Activated CD8-positive, alpha-beta T cell treated with anti-CD3 and anti-CD28 coated beads for 36 hours (primary cell): ENCODE measurements around the gene NFATC2. TPM values are rescaled to one million over a fixed set of nuclear protein-coding genes. Genes with fewer than 3 reads are reported as not detected.

ENCODE experiments used
- ATAC-seq: fragments of 200-7000 bp; cut with Tn5 transposase; one replicate; pipeline ENCODE4 v1.10.0; 2021; ENCODE audit warnings: mild to moderate bottlenecking, moderate library complexity
- CTCF ChIA-PET: fragments of 350-600 bp; sonication (Branson Sonifier 250); formaldehyde crosslinking; loops from one replicate; lab custom pipeline; 2021; ENCODE audit warnings: antibody characterized with exemption; lab: Charles Lee
- POLR2A ChIA-PET: fragments of 350-600 bp; sonication (Branson Sonifier 250); formaldehyde crosslinking; loops from one replicate; lab custom pipeline; 2021; ENCODE audit warnings: antibody characterized with exemption; lab: Charles Lee
- DNase-seq: peaks from one replicate; pipeline ENCODE4 v3.0.0-alpha.2; 2020
- H3K27ac Mint-ChIP-seq: one replicate; pipeline ENCODE4 v1.8.0; 2021; ENCODE audit warnings: mild to moderate bottlenecking, mixed read lengths
- H3K27me3 Mint-ChIP-seq: one replicate; pipeline ENCODE4 v1.8.0; 2021; ENCODE audit warnings: mixed read lengths
- H3K36me3 Mint-ChIP-seq: one replicate; pipeline ENCODE4 v1.8.0; 2021; ENCODE audit warnings: low read depth, mixed read lengths
- H3K4me1 Mint-ChIP-seq: one replicate; pipeline ENCODE4 v1.8.0; 2021; ENCODE audit warnings: low read depth, mixed read lengths
- H3K4me3 Mint-ChIP-seq: one replicate; pipeline ENCODE4 v1.8.0; 2021; ENCODE audit warnings: mild to moderate bottlenecking, moderate library complexity, mixed read lengths
- H3K9me3 Mint-ChIP-seq: one replicate; pipeline ENCODE4 v1.8.0; 2021; ENCODE audit warnings: mixed read lengths
- intact Hi-C: fragments of 100-400 bp; cut with micrococcal nuclease; formaldehyde crosslinking; loops from one replicate; pipeline ENCODE4 v1.10.0; 2022
- total RNA-seq, 2 experiments: library from RNA; stranded (reverse); gene quantifications; one replicate each; pipeline ENCODE4 v1.2.3, GENCODE V29; 2021
- TF ChIP-seq, protein P1 (sequence below): fragments of 200-600 bp; IDR thresholded peaks from one replicate; pipeline ENCODE4 v1.8.0; 2022; ENCODE audit warnings: antibody characterized with exemption, mild to moderate bottlenecking

The NFATC2 gene
- total RNA-seq, 2 experiments from 2014 or later = 38.3 to 40.9 TPM

DNA sequence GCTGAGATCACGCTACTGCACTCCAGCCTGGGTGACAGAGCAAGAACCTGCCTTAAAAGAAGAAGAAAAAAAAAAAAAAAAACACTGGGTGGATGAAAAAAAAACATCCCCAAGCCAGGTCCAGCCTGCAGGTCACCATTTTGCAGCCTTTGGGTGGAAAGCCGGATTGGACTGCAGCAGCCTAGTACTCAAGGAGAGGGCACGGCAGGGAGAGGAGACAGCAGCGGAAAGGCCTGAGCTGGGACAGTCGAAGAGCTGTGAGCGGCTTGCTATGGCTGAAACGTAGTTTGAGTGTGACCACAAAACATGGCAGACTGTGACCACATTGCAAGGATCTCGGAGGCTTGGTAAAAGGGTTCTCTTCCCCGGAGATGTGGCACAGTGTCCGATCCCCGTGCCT is 173.0 kb downstream of the NFATC2 start:
- Mint-ChIP-seq H3K4me3 (no peak overlapping the region), H3K27ac (no peak overlapping the region), H3K9me3 (no peaks in the 10 kb centered on the region), H3K36me3 (no peaks in the 10 kb centered on the region), H3K4me1 (peaks cover 4% of the 10 kb centered on the region), H3K27me3 (no peaks in the 10 kb centered on the region)
- TF ChIP-seq, protein P1, sequence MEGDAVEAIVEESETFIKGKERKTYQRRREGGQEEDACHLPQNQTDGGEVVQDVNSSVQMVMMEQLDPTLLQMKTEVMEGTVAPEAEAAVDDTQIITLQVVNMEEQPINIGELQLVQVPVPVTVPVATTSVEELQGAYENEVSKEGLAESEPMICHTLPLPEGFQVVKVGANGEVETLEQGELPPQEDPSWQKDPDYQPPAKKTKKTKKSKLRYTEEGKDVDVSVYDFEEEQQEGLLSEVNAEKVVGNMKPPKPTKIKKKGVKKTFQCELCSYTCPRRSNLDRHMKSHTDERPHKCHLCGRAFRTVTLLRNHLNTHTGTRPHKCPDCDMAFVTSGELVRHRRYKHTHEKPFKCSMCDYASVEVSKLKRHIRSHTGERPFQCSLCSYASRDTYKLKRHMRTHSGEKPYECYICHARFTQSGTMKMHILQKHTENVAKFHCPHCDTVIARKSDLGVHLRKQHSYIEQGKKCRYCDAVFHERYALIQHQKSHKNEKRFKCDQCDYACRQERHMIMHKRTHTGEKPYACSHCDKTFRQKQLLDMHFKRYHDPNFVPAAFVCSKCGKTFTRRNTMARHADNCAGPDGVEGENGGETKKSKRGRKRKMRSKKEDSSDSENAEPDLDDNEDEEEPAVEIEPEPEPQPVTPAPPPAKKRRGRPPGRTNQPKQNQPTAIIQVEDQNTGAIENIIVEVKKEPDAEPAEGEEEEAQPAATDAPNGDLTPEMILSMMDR = no peak
- ChIA-PET CTCF (no interaction called here), POLR2A (no interaction called here)
- no peak for DNase-seq
- intact Hi-C loops = no loop called here
- ATAC-seq = no peak

DNA sequence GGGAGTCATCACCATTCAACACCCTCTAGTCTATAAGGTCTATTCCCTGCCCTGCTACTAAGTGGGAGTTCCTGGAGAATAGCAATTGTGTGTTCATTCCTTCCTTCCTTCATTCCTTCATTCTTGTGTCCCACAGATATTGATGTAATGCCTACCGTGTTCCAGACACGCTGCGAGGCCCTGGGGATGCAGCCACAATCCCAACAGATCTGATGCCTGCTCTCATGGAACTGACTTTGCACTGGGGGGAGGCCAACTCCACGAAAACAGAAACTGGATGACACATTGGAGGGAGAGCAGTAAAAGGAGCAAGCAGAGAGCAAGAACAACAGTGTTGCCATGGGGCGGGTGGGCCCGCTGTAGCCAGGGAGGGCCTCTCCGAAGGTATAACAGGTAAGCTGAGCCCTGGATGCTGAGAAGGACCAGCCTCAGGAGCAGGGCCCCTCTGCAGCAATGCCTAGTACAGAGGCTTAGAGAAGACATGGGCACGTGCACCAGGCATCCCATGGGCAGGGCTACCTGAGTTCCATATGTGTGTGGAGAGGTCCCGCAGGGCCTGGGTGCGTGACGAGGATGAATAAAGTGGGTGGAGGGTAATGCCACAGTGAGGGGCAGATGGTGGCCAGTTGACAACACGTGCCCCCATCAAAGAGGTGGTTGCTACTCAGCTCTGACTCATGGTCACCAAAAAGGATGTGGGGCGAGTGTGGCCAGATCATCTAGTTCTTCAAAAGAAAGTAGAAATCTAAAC is 173.9 kb downstream of the NFATC2 start:
- peaks cover 1% of the 10 kb centered on the region for H3K36me3 Mint-ChIP-seq
- H3K9me3 Mint-ChIP-seq = peaks cover 2% of the 10 kb centered on the region
- intact Hi-C loops = no loop called here
- H3K27ac Mint-ChIP-seq = no peak overlapping the region
- ATAC-seq (no peak), DNase-seq (no peak)
- TF ChIP-seq, protein P1 = no peak
- no peaks in the 10 kb centered on the region for H3K27me3 Mint-ChIP-seq
- no peak overlapping the region for H3K4me3 Mint-ChIP-seq
- peaks cover 4% of the 10 kb centered on the region for H3K4me1 Mint-ChIP-seq
- ChIA-PET POLR2A (no interaction called here), CTCF (interaction anchor here (0.6 to 0.7 kb wide), 2 partner anchors 14 to 19 kb away, joined by 3 read pairs; no protein-coding TSS in a partner anchor)

DNA sequence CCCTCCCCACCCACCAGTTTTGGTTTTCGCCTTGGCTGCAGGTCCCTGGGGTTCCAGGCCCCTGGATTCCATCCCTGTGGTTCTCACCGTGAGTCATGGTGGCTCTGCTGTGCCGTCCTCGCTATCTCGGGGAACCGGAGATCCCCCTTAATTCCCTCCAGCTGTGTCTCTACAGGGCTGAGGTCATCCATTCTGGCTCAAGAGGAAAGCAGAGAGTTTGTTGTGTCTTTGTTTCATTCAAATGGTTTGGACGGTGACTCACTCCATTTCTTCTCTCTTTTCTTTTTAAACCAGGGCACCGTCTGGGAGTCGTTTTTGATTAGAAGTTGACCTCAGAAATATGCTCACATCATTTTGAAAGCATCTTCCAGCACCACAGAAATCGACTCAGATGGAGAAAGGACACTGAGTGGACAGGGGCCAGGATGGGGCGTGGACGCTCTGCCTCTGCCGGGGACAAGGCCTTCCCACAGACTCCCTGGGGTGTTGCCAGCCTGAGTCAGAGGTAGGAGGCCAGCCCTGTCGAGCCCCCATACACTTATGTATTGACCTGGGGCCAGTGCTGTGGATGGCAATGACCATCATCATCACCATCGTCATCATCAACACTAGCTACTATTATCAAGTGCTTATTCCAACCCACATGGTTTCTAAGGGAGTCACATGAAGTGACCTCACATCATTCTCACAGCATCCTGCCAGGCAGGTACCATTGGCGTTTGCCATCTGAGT is 176.2 kb downstream of the NFATC2 start:
- H3K27me3 Mint-ChIP-seq = no peaks in the 10 kb centered on the region
- no peak overlapping the region for H3K27ac Mint-ChIP-seq
- ChIA-PET POLR2A (no interaction called here), CTCF (no interaction called here)
- intact Hi-C loops = no loop called here
- ATAC-seq (no peak), DNase-seq (no peak)
- H3K9me3 Mint-ChIP-seq = peaks cover 4% of the 10 kb centered on the region
- H3K36me3 Mint-ChIP-seq = peaks cover 1% of the 10 kb centered on the region
- TF ChIP-seq, protein P1 = no peak
- no peak overlapping the region for H3K4me3 Mint-ChIP-seq
- peaks cover 2% of the 10 kb centered on the region for H3K4me1 Mint-ChIP-seq

DNA sequence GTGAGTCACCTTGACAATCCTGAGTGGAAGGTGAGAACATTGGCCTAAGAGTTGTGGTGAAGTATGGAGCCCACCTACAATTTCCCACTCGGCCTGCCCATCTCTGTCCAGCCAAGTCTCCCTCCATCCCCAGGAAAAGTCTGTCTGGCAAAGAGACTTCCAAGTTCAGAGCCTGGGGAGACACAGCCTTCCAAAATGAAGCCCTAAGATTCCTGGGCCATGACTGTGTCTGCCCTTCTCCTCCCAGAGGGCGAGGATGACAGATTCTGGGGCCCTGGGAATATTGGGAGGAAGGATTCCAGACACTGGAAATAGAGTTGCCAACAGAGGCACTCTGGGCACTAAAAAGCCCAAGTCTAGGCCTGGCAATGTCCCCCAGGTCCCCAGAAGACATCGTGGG is 176.8 kb downstream of the NFATC2 start:
- no peaks in the 10 kb centered on the region for H3K27me3 Mint-ChIP-seq
- H3K27ac Mint-ChIP-seq = no peak overlapping the region
- intact Hi-C loops = no loop called here
- ATAC-seq = no peak
- H3K36me3 Mint-ChIP-seq = peaks cover 1% of the 10 kb centered on the region
- TF ChIP-seq, protein P1 = no peak
- H3K4me1 Mint-ChIP-seq = peaks cover 2% of the 10 kb centered on the region
- no peak for DNase-seq
- H3K9me3 Mint-ChIP-seq = peaks cover 4% of the 10 kb centered on the region
- CTCF ChIA-PET = no interaction called here
- no peak overlapping the region for H3K4me3 Mint-ChIP-seq
- POLR2A ChIA-PET = no interaction called here

- Mint-ChIP-seq H3K36me3 (peaks cover 1% of the 10 kb centered on the region), H3K27me3 (no peaks in the 10 kb centered on the region), H3K27ac (no peak overlapping the region), H3K4me3 (no peak overlapping the region), H3K4me1 (peaks cover under 1% of the 10 kb centered on the region), H3K9me3 (peaks cover 4% of the 10 kb centered on the region)
- ATAC-seq = no peak
- no peak for DNase-seq
- intact Hi-C loops = no loop called here
- CTCF ChIA-PET = no interaction called here
- TF ChIP-seq, protein P1 = no peak
- POLR2A ChIA-PET = no interaction called here
Observed at GRCh38 chr20:51363813-51364212, 178.7 kb downstream of the NFATC2 start.
